NCI-H1694 (cell line): Measurements from ENCODE around the gene SPOCK2.

ENCODE experiments used
- DNase-seq: peaks from one replicate; lab custom pipeline; 2025; lab: John Stamatoyannopoulos, UW

The SPOCK2 gene

GRCh38 chr10:72107325-72108003 is 19.1 kb upstream of the SPOCK2 start:
- no peak for DNase-seq

- DNase-seq: no peak
Observed at GRCh38 chr10:72106896-72107295, 18.5 kb upstream of the SPOCK2 start.

GRCh38 chr10:72106154-72106849 is 18.0 kb upstream of the SPOCK2 start:
- DNase-seq: no peak

GRCh38 chr10:72105710-72106109 is 17.4 kb upstream of the SPOCK2 start:
- DNase-seq: no peak

- no peak for DNase-seq
Observed at GRCh38 chr10:72105098-72105475, 16.7 kb upstream of the SPOCK2 start.

GRCh38 chr10:72104472-72105097 is 16.2 kb upstream of the SPOCK2 start:
- no peak for DNase-seq

- no peak for DNase-seq
Observed at GRCh38 chr10:72099600-72099921, 11.2 kb upstream of the SPOCK2 start.

- DNase-seq: no peak
Observed at GRCh38 chr10:72098836-72099599, 10.7 kb upstream of the SPOCK2 start.

- no peak for DNase-seq
Observed at GRCh38 chr10:72098301-72098835, 10.0 kb upstream of the SPOCK2 start.

GRCh38 chr10:72097448-72098300 is 9.3 kb upstream of the SPOCK2 start:
- DNase-seq: no peak

GRCh38 chr10:72096115-72097000 is 8.0 kb upstream of the SPOCK2 start:
- no peak for DNase-seq

GRCh38 chr10:72095195-72095594 is 6.8 kb upstream of the SPOCK2 start:
- no peak for DNase-seq

- no peak for DNase-seq
Observed at GRCh38 chr10:72094574-72094973, 6.2 kb upstream of the SPOCK2 start.

- no peak for DNase-seq
Observed at GRCh38 chr10:72093450-72093849, 5.1 kb upstream of the SPOCK2 start.

GRCh38 chr10:72092987-72093386 is 4.6 kb upstream of the SPOCK2 start:
- DNase-seq: no peak

GRCh38 chr10:72092171-72092924 is 4.0 kb upstream of the SPOCK2 start:
- no peak for DNase-seq

GRCh38 chr10:72090326-72090725 is 2.0 kb upstream of the SPOCK2 start:
- no peak for DNase-seq

GRCh38 chr10:72089618-72090017 is 1.3 kb upstream of the SPOCK2 start:
- no peak for DNase-seq

GRCh38 chr10:72088889-72089575 is 681 bp upstream of the SPOCK2 start:
- peak; percentile 52 for DNase-seq
